H9 (cell line): ENCODE measurements around the gene SLC46A2. TPM values are rescaled to one million over a fixed set of nuclear protein-coding genes. Genes with fewer than 3 reads are reported as not detected.

Experiments used
- DNase-seq: peaks from one replicate; pipeline ENCODE4 v3.0.0-alpha.2; 2017
- H2AFZ ChIP-seq: one replicate; pipeline ENCODE4 v1.6.1; 2013; ENCODE audit warnings: mild to moderate bottlenecking, low read length, control low read depth, moderate library complexity
- H2AK5ac ChIP-seq: 2 replicates; pipeline ENCODE4 v1.6.1; 2013; ENCODE audit warnings: low read length, control low read depth, mixed read lengths; ENCODE audit not compliant: insufficient read length
- H2BK120ac ChIP-seq: one replicate; pipeline ENCODE4 v1.6.1; 2013; ENCODE audit warnings: low read depth, mild to moderate bottlenecking, low read length, control low read depth, inconsistent platforms; ENCODE audit not compliant: poor library complexity, severe bottlenecking
- H2BK12ac ChIP-seq: 2 replicates; pipeline ENCODE4 v1.6.1; 2013; ENCODE audit warnings: low read length, control low read depth, mixed read lengths, low read depth; ENCODE audit not compliant: insufficient read length
- H2BK15ac ChIP-seq: 2 replicates; pipeline ENCODE4 v1.6.1; 2013; ENCODE audit warnings: low read depth, low read length, control low read depth
- H2BK20ac ChIP-seq: one replicate; pipeline ENCODE4 v1.6.1; 2013; ENCODE audit warnings: low read depth, mild to moderate bottlenecking, low read length, control low read depth, inconsistent platforms; ENCODE audit not compliant: poor library complexity, severe bottlenecking
- H2BK5ac ChIP-seq: 2 replicates; pipeline ENCODE4 v1.6.1; 2013; ENCODE audit warnings: low read length, control low read depth, mixed read lengths; ENCODE audit not compliant: insufficient read length
- H3K14ac ChIP-seq: 2 replicates; pipeline ENCODE4 v1.6.1; 2013; ENCODE audit warnings: low read length, control low read depth; ENCODE audit not compliant: insufficient read depth
- H3K18ac ChIP-seq: 2 replicates; pipeline ENCODE4 v1.6.1; 2013; ENCODE audit warnings: low read depth, mild to moderate bottlenecking, mixed read lengths, low read length, control low read depth; ENCODE audit not compliant: insufficient read length
- H3K23ac ChIP-seq: 2 replicates; pipeline ENCODE4 v1.6.1; 2013; ENCODE audit warnings: low read length, control low read depth, mixed read lengths, low read depth; ENCODE audit not compliant: insufficient read length
- H3K23me2 ChIP-seq: 2 replicates; pipeline ENCODE4 v1.6.1; 2013; ENCODE audit warnings: low read depth, mild to moderate bottlenecking, mixed read lengths, low read length, control low read depth; ENCODE audit not compliant: insufficient read length, poor library complexity, severe bottlenecking
- H3K27ac ChIP-seq: 2 replicates; pipeline ENCODE4 v1.5.1; 2013; ENCODE audit warnings: low read length, control low read depth, mixed read lengths, low read depth; ENCODE audit not compliant: insufficient read length
- H3K27me3 ChIP-seq: 2 replicates; pipeline ENCODE4 v1.6.1; 2013; ENCODE audit warnings: low read length, control low read depth, inconsistent platforms; ENCODE audit not compliant: insufficient read depth
- H3K4ac ChIP-seq: 2 replicates; pipeline ENCODE4 v1.6.1; 2013; ENCODE audit warnings: low read depth, mild to moderate bottlenecking, control low read depth, inconsistent platforms, low read length, moderate library complexity
- H3K4me1 ChIP-seq: 2 replicates; pipeline ENCODE4 v1.6.1; 2013; ENCODE audit warnings: low read length, control low read depth, inconsistent platforms; ENCODE audit not compliant: insufficient read depth
- H3K4me2 ChIP-seq: 2 replicates; pipeline ENCODE4 v1.6.1; 2013; ENCODE audit warnings: low read length, control low read depth, mixed read lengths; ENCODE audit not compliant: insufficient read length, insufficient read depth
- H3K56ac ChIP-seq: 2 replicates; pipeline ENCODE4 v1.6.1; 2013; ENCODE audit warnings: low read depth, mild to moderate bottlenecking, mixed read lengths, low read length, control low read depth; ENCODE audit not compliant: insufficient read length
- H3K79me1 ChIP-seq: 2 replicates; pipeline ENCODE4 v1.6.1; 2013; ENCODE audit warnings: low read depth, mild to moderate bottlenecking, moderate library complexity, low read length, control low read depth, inconsistent platforms; ENCODE audit not compliant: insufficient read depth, poor library complexity, severe bottlenecking
- H3K79me2 ChIP-seq: 2 replicates; pipeline ENCODE4 v1.6.1; 2013; ENCODE audit warnings: low read length, control low read depth, inconsistent platforms; ENCODE audit not compliant: insufficient read depth
- H3K9ac ChIP-seq: 2 replicates; pipeline ENCODE4 v1.6.1; 2013; ENCODE audit warnings: low read length, control low read depth, mixed read lengths; ENCODE audit not compliant: insufficient read length; ENCODE audit errors: extremely low read depth
- H3K9me3 ChIP-seq: one replicate; pipeline ENCODE4 v1.6.1; 2013; ENCODE audit warnings: low read depth, low read length, inconsistent platforms; ENCODE audit not compliant: control insufficient read depth
- H3T11ph ChIP-seq: one replicate; pipeline ENCODE4 v1.6.1; 2013; ENCODE audit warnings: mild to moderate bottlenecking, low read length, control low read depth, inconsistent platforms
- H4K20me1 ChIP-seq: one replicate; pipeline ENCODE4 v1.6.1; 2013; ENCODE audit not compliant: control insufficient read depth, insufficient read length, insufficient read depth
- H4K5ac ChIP-seq: 2 replicates; pipeline ENCODE4 v1.6.1; 2013; ENCODE audit warnings: low read depth, mild to moderate bottlenecking, mixed read lengths, low read length, control low read depth; ENCODE audit not compliant: insufficient read length
- H4K8ac ChIP-seq: replicated peaks from 2 replicates; pipeline ENCODE4 v1.6.1; 2013; ENCODE audit warnings: low read length, control low read depth, mixed read lengths, low read depth; ENCODE audit not compliant: insufficient read length
- H4K91ac ChIP-seq: 2 replicates; pipeline ENCODE4 v1.6.1; 2013; ENCODE audit warnings: low read depth, mild to moderate bottlenecking, moderate library complexity, mixed read lengths, low read length, control low read depth; ENCODE audit not compliant: insufficient read length
- H3K27ac Mint-ChIP-seq, 3 experiments: 2 replicates in 2 of 3; 3 replicates in 1 of 3; pipeline ENCODE4 v1.8.0; 2020 to 2021; ENCODE audit warnings: mixed read lengths in 3 of 3, mild to moderate bottlenecking in 1 of 3, moderate library complexity in 1 of 3
- H3K27me3 Mint-ChIP-seq: 2 replicates; pipeline ENCODE4 v1.8.0; 2021; ENCODE audit warnings: low read depth, mild to moderate bottlenecking, moderate library complexity, mixed read lengths
- H3K36me3 Mint-ChIP-seq, 3 experiments: 2 replicates in 2 of 3; 3 replicates in 1 of 3; pipeline ENCODE4 v1.8.0; 2020 to 2021; ENCODE audit warnings: low read depth in 3 of 3, mixed read lengths in 3 of 3; ENCODE audit not compliant: insufficient read depth in 1 of 3
- H3K4me1 Mint-ChIP-seq, 2 experiments: 2 replicates each; pipeline ENCODE4 v1.8.0; 2020; ENCODE audit warnings: mixed read lengths in 2 of 2
- H3K4me3 Mint-ChIP-seq, 2 experiments: 2 replicates in 1 of 2; 3 replicates in 1 of 2; pipeline ENCODE4 v1.8.0; 2020 to 2021; ENCODE audit warnings: mild to moderate bottlenecking in 2 of 2, mixed read lengths in 2 of 2, moderate library complexity in 1 of 2
- H3K9me3 Mint-ChIP-seq, 2 experiments: 2 replicates in 1 of 2; 3 replicates in 1 of 2; pipeline ENCODE4 v1.8.0; 2020; ENCODE audit warnings: mild to moderate bottlenecking in 2 of 2, mixed read lengths in 2 of 2, moderate library complexity in 1 of 2
- WGBS: extraction: QIAGEN DNeasy Blood & Tissue Kit; methylation state at CpG from one replicate; pipeline ENCODE4 v1.1.7; 2013; ENCODE audit warnings: missing lambda C conversion rate, low lambda C conversion rate, mixed read lengths; ENCODE audit not compliant: insufficient read length; ENCODE audit errors: extremely low coverage; 5-methylcytosine and 5-hydroxymethylcytosine counted together
- total RNA-seq: library from RNA; stranded (reverse); gene quantifications from 2 replicates; pipeline ENCODE4 v1.2.1, GENCODE V29; 2021
- TF ChIP-seq, protein P1 (sequence below): fragments of 200-600 bp; sonication (generic); conservative IDR thresholded peaks from 3 replicates; pipeline ENCODE4 v1.8.0; 2021; ENCODE audit warnings: antibody characterized with exemption, mild to moderate bottlenecking

The SLC46A2 gene
- total RNA-seq, 1 experiment from 2014 or later: not detected

DNA sequence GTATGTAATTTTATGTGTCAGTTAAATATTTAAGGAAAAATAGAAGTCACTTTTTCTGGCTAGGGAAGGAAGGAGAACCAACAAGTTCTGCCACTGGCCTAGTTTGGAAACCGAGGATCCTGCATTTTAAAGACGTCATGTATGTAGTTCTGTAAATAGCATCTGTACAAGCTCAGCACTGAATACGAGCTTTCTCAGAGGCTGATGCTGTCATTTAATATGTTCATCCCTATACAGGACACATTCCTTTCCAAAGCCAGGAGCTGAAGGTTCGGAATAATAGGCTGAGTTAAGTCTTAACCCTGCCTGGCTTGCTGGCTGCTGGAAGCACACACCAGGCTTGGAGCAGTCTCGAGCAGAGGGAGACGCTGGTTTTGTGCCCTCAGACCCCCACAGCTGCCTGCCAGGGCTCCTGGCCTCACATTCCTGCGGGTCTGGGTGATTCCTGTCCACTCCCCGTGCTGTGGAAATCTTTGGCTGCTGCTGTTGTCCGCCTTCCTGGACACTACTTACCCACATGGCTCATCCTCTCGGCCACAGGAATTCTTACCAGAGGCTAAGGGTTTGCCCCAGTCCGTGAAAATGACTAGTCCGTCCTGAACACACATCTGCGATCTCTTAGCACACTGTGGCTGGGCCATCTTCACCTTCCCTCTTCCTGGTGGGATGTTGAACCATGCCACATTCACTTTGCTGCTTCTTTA, 36.6 kb downstream of the SLC46A2 start:
- Histone ChIP-seq H3K4me1 (peaks cover under 1% of the 10 kb centered on the region; the same call in 1 of the 2 replicates), H4K20me1 (peaks cover 3% of the 10 kb centered on the region), H2BK12ac (no peak overlapping the region), H4K8ac (no peak overlapping the region), H2AFZ (no peak overlapping the region), H3K18ac (no peak overlapping the region), H2BK15ac (no peak overlapping the region), H3K79me1 (no peaks in the 10 kb centered on the region), H2BK20ac (no peak overlapping the region), H3K4me2 (no peak overlapping the region), H3K23ac (no peak overlapping the region), H3K79me2 (no peaks in the 10 kb centered on the region), H3K56ac (no peak overlapping the region), H3K27me3 (no peaks in the 10 kb centered on the region), H3K27ac (no peak overlapping the region), H3K9ac (no peak overlapping the region), H3K9me3 (no peaks in the 10 kb centered on the region), H2AK5ac (no peak overlapping the region), H2BK5ac (no peak overlapping the region), H3K4ac (no peak overlapping the region), H4K91ac (no peak overlapping the region), H2BK120ac (no peak overlapping the region), H4K5ac (no peak overlapping the region), H3K23me2 (no peaks in the 10 kb centered on the region), H3T11ph (no peak overlapping the region), H3K14ac (no peak overlapping the region)
- WGBS: no CpG with 5 or more reads among the region's 13 CpGs
- TF ChIP-seq, protein P1, sequence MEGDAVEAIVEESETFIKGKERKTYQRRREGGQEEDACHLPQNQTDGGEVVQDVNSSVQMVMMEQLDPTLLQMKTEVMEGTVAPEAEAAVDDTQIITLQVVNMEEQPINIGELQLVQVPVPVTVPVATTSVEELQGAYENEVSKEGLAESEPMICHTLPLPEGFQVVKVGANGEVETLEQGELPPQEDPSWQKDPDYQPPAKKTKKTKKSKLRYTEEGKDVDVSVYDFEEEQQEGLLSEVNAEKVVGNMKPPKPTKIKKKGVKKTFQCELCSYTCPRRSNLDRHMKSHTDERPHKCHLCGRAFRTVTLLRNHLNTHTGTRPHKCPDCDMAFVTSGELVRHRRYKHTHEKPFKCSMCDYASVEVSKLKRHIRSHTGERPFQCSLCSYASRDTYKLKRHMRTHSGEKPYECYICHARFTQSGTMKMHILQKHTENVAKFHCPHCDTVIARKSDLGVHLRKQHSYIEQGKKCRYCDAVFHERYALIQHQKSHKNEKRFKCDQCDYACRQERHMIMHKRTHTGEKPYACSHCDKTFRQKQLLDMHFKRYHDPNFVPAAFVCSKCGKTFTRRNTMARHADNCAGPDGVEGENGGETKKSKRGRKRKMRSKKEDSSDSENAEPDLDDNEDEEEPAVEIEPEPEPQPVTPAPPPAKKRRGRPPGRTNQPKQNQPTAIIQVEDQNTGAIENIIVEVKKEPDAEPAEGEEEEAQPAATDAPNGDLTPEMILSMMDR: no peak
- no peaks in the 10 kb centered on the region for H3K27me3 Mint-ChIP-seq
- peaks cover 7 to 8% of the 10 kb centered on the region in 2 experiments for H3K4me1 Mint-ChIP-seq
- H3K4me3 Mint-ChIP-seq: no peak overlapping the region
- H3K27ac Mint-ChIP-seq: peak overlapping the region in 1 of 3 experiments; percentile 79; a peak in 2 of 7 replicates
- peaks cover 0 to 15% (median 0%) of the 10 kb centered on the region in 3 experiments; a peak in 3 of 7 replicates for H3K36me3 Mint-ChIP-seq
- no peaks in the 10 kb centered on the region; a peak in 1 of 5 replicates for H3K9me3 Mint-ChIP-seq
- no peak for DNase-seq
